ENCODE results near the gene PGD.

DNA sequence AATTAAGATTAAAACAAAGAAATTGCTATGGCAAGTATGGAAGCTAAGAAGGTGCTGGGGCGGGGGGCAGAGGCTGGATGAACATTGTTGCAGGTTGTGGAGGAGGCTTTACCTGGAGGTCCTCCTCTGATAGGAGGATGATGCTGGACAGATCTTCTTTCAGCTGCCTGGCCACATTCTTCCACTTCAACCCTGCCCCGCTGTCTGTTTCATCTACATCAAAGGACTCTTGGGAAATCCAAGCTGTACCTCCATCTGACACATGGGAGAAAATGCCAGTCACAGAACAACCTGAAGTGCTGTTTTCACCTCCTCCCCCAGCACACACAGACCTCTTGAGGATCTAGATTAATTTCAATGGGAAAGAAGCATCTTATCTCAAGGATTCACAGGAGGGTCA lies 68.2 kb downstream of the PGD start:
- TF ChIP-seq POLR2A (IDR thresholded peaks at IDR 0.05), result no peak
- TF ChIP-seq, protein P1, sequence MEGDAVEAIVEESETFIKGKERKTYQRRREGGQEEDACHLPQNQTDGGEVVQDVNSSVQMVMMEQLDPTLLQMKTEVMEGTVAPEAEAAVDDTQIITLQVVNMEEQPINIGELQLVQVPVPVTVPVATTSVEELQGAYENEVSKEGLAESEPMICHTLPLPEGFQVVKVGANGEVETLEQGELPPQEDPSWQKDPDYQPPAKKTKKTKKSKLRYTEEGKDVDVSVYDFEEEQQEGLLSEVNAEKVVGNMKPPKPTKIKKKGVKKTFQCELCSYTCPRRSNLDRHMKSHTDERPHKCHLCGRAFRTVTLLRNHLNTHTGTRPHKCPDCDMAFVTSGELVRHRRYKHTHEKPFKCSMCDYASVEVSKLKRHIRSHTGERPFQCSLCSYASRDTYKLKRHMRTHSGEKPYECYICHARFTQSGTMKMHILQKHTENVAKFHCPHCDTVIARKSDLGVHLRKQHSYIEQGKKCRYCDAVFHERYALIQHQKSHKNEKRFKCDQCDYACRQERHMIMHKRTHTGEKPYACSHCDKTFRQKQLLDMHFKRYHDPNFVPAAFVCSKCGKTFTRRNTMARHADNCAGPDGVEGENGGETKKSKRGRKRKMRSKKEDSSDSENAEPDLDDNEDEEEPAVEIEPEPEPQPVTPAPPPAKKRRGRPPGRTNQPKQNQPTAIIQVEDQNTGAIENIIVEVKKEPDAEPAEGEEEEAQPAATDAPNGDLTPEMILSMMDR (IDR thresholded peaks at IDR 0.05 in 8 of 11, conservative IDR thresholded peaks at IDR 0.05 in 3 of 11), result no peak
